Measurements from ENCODE around the gene JUN. TPM values are rescaled to one million over a fixed set of nuclear protein-coding genes. Genes with fewer than 3 reads are reported as not detected.

JUN gene
- polyA plus RNA-seq, 3 donors, result 29.3 to 330 (median 31.3) TPM

DNA sequence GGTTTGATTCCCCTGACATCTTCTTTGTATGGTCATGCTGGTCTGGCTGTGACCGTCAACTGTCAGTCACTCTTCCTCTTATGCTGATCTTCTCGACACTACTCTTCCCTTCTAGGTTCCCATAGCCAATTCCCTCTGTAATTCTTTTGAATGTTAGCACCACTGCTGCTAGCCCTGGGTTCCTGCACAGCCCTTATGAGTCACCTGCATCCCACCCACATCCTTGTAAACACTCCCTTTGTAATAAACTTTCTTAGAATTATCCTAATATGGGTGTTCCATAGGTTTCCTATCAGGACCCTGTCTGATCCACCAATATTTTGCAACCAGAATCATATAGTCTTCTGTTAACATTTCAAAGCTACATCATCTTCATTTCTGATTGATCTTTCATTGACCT is 37.1 kb downstream of the JUN start:
- H3K4me3 ChIP-seq (replicated peaks in 1 of 3; ENCODE audit: low read depth in 2 of 3, low read length in 3 of 3), result no peak overlapping the region
- DNase-seq, result no peak
- H3K27ac ChIP-seq (ENCODE audit: low read depth in 1 of 2, low read length in 2 of 2), result no peak overlapping the region
- no peaks in the 10 kb centered on the region for H3K4me1 ChIP-seq (ENCODE audit: control insufficient read depth in 1 of 2, insufficient read depth in 2 of 2, low read length in 2 of 2)
- TF ChIP-seq, protein P1, sequence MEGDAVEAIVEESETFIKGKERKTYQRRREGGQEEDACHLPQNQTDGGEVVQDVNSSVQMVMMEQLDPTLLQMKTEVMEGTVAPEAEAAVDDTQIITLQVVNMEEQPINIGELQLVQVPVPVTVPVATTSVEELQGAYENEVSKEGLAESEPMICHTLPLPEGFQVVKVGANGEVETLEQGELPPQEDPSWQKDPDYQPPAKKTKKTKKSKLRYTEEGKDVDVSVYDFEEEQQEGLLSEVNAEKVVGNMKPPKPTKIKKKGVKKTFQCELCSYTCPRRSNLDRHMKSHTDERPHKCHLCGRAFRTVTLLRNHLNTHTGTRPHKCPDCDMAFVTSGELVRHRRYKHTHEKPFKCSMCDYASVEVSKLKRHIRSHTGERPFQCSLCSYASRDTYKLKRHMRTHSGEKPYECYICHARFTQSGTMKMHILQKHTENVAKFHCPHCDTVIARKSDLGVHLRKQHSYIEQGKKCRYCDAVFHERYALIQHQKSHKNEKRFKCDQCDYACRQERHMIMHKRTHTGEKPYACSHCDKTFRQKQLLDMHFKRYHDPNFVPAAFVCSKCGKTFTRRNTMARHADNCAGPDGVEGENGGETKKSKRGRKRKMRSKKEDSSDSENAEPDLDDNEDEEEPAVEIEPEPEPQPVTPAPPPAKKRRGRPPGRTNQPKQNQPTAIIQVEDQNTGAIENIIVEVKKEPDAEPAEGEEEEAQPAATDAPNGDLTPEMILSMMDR (IDR thresholded peaks at IDR 0.05), result no peak
- H4K20me1 ChIP-seq (ENCODE audit: insufficient read depth, low read length), result no peaks in the 10 kb centered on the region
- H3K9me3 ChIP-seq (replicated peaks in 1 of 2; ENCODE audit: control insufficient read depth in 1 of 2, insufficient read depth in 1 of 2, low read length in 2 of 2), result no peaks in the 10 kb centered on the region
- H2AFZ ChIP-seq (ENCODE audit: insufficient read depth, low read depth, low read length, poor library complexity, severe bottlenecking), result no peak overlapping the region
- no peak overlapping the region for H3K4me2 ChIP-seq (replicated peaks; ENCODE audit: extremely low read depth, low read length, poor library complexity, severe bottlenecking)
- Mint-ChIP-seq H3K27ac (peak overlapping the region in 1 of 7 donors; percentile 34), H3K4me1 (no peaks in the 10 kb centered on the region), H3K27me3 (ENCODE audit: low read depth in 3 of 3) (peaks cover 2 to 7% (median 3%) of the 10 kb centered on the region in 3 donors), H3K4me3 (no peak overlapping the region), H3K36me3 (no peaks in the 10 kb centered on the region), H3K9me3 (peaks cover 0 to 5% (median 2%) of the 10 kb centered on the region in 7 donors)
- intact Hi-C loops (cut with micrococcal nuclease), result loop anchor here in 1 of 2 donors (10.0 kb wide), 2 partner anchors 958 to 1008 kb away; no protein-coding TSS in a partner anchor
- H3K27me3 ChIP-seq (ENCODE audit: control insufficient read depth in 2 of 2, insufficient read depth in 2 of 2, low read length in 2 of 2), result no peaks in the 10 kb centered on the region
- H3K79me2 ChIP-seq (ENCODE audit: insufficient read depth, low read length), result no peaks in the 10 kb centered on the region
- no peaks in the 10 kb centered on the region for H3K36me3 ChIP-seq (replicated peaks in 1 of 2; ENCODE audit: control insufficient read depth in 1 of 2, insufficient read depth in 2 of 2, low read length in 2 of 2)
- 80% methylated on average over 2 of the region's 2 CpGs for WGBS (ENCODE audit: insufficient coverage)
- H3K9ac ChIP-seq (ENCODE audit: insufficient read depth, low read length, poor library complexity, severe bottlenecking), result no peak overlapping the region

DNA sequence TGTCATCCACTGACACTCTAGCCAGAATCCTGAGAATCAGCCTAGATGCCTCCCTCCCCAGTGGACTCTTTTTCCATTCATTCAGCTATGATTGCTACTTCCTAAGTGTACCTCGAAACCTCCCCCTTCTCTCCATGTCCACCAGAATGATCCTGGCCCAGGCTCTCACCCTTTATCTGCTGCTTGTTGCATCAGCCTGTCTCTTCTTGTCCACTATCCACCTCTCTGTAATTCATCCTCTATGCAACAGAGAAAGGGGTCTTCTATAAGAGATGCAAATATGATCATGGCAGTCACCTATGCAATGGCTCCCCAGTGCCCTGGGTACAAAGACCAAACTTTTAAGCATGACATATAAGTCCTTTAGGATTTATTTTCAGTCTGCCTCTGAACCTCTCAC is 37.7 kb downstream of the JUN start:
- H3K4me1 Mint-ChIP-seq, result no peaks in the 10 kb centered on the region
- peaks cover 0 to 5% (median 2%) of the 10 kb centered on the region in 7 donors for H3K9me3 Mint-ChIP-seq
- no peaks in the 10 kb centered on the region for H3K79me2 ChIP-seq (ENCODE audit: insufficient read depth, low read length)
- H2AFZ ChIP-seq (ENCODE audit: insufficient read depth, low read depth, low read length, poor library complexity, severe bottlenecking), result no peak overlapping the region
- no peaks in the 10 kb centered on the region for H3K36me3 ChIP-seq (replicated peaks in 1 of 2; ENCODE audit: control insufficient read depth in 1 of 2, insufficient read depth in 2 of 2, low read length in 2 of 2)
- H3K27me3 Mint-ChIP-seq (ENCODE audit: low read depth in 3 of 3), result peaks cover 2 to 7% (median 4%) of the 10 kb centered on the region in 3 donors
- no peaks in the 10 kb centered on the region for H3K4me1 ChIP-seq (ENCODE audit: control insufficient read depth in 1 of 2, insufficient read depth in 2 of 2, low read length in 2 of 2)
- intact Hi-C loops (cut with micrococcal nuclease), result loop anchor here in 1 of 2 donors (10.0 kb wide), 2 partner anchors 959 to 1009 kb away; no protein-coding TSS in a partner anchor
- no peak overlapping the region for H3K4me3 Mint-ChIP-seq
- no peaks in the 10 kb centered on the region for H3K36me3 Mint-ChIP-seq
- H3K27ac ChIP-seq (ENCODE audit: low read depth in 1 of 2, low read length in 2 of 2), result no peak overlapping the region
- TF ChIP-seq, protein P1 (IDR thresholded peaks at IDR 0.05), result no peak
- H3K27ac Mint-ChIP-seq, result no peak overlapping the region
- WGBS (ENCODE audit: insufficient coverage), result 80% methylated on average over 1 of the region's 1 CpG
- H3K4me2 ChIP-seq (replicated peaks; ENCODE audit: extremely low read depth, low read length, poor library complexity, severe bottlenecking), result no peak overlapping the region
- DNase-seq, result no peak
- H3K27me3 ChIP-seq (ENCODE audit: control insufficient read depth in 2 of 2, insufficient read depth in 2 of 2, low read length in 2 of 2), result no peaks in the 10 kb centered on the region
- H4K20me1 ChIP-seq (ENCODE audit: insufficient read depth, low read length), result no peaks in the 10 kb centered on the region
- H3K9ac ChIP-seq (ENCODE audit: insufficient read depth, low read length, poor library complexity, severe bottlenecking), result no peak overlapping the region
- H3K4me3 ChIP-seq (replicated peaks in 1 of 3; ENCODE audit: low read depth in 2 of 3, low read length in 3 of 3), result no peak overlapping the region
- H3K9me3 ChIP-seq (replicated peaks in 1 of 2; ENCODE audit: control insufficient read depth in 1 of 2, insufficient read depth in 1 of 2, low read length in 2 of 2), result no peaks in the 10 kb centered on the region

Measured in CD14-positive monocyte (primary cell).